Neural cell (in vitro differentiated cells): ENCODE measurements around the gene BCL2.

ENCODE experiments used
- TAF1 ChIP-seq: IDR thresholded peaks from 2 replicates; pipeline ENCODE4 v1.6.1; 2012; ENCODE audit warnings: low read depth
- TF ChIP-seq, protein P1 (sequence below): fragments of 450-650 bp; IDR thresholded peaks from 2 replicates; pipeline ENCODE4 v1.5.1; 2014; ENCODE audit warnings: antibody characterized with exemption, mild to moderate bottlenecking, moderate library complexity; ENCODE audit not compliant: poor library complexity, severe bottlenecking

- TF ChIP-seq, protein P1, sequence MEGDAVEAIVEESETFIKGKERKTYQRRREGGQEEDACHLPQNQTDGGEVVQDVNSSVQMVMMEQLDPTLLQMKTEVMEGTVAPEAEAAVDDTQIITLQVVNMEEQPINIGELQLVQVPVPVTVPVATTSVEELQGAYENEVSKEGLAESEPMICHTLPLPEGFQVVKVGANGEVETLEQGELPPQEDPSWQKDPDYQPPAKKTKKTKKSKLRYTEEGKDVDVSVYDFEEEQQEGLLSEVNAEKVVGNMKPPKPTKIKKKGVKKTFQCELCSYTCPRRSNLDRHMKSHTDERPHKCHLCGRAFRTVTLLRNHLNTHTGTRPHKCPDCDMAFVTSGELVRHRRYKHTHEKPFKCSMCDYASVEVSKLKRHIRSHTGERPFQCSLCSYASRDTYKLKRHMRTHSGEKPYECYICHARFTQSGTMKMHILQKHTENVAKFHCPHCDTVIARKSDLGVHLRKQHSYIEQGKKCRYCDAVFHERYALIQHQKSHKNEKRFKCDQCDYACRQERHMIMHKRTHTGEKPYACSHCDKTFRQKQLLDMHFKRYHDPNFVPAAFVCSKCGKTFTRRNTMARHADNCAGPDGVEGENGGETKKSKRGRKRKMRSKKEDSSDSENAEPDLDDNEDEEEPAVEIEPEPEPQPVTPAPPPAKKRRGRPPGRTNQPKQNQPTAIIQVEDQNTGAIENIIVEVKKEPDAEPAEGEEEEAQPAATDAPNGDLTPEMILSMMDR, result no peak
- no peak for TF ChIP-seq TAF1
Measured at GRCh38 chr18:63213936-63214671, 105.5 kb downstream of the BCL2 start.
